GM10266 (cell line): ENCODE data around the gene KRT82.

Source experiments
- DNase-seq: peaks from one replicate; pipeline ENCODE4 v3.0.0; 2012; ENCODE audit errors: extremely low spot score
- TF ChIP-seq, protein P1 (sequence below): IDR thresholded peaks from 2 replicates; pipeline ENCODE4 v1.5.1; 2012; ENCODE audit warnings: mild to moderate bottlenecking, low read depth; ENCODE audit not compliant: control insufficient read depth, insufficient read depth; ENCODE audit errors: missing control alignments

KRT82 gene

DNA sequence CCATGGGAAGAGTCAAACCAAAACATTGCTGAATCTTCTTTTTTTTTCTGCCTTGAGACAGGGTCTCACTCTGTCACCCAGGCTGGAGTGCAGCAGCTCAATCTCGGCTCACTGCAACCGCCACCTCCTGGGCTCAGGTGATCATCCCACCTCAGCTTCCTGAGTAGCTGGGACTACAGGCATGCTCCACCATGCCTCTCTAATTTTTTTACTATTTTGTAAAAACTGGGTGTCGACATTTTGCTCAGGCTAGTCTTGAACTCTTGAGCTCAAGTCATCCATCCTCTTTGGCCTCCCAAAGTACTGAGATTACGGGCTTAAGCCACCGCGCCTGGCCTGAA is 29.5 kb upstream of the KRT82 start:
- no peak for DNase-seq

DNA sequence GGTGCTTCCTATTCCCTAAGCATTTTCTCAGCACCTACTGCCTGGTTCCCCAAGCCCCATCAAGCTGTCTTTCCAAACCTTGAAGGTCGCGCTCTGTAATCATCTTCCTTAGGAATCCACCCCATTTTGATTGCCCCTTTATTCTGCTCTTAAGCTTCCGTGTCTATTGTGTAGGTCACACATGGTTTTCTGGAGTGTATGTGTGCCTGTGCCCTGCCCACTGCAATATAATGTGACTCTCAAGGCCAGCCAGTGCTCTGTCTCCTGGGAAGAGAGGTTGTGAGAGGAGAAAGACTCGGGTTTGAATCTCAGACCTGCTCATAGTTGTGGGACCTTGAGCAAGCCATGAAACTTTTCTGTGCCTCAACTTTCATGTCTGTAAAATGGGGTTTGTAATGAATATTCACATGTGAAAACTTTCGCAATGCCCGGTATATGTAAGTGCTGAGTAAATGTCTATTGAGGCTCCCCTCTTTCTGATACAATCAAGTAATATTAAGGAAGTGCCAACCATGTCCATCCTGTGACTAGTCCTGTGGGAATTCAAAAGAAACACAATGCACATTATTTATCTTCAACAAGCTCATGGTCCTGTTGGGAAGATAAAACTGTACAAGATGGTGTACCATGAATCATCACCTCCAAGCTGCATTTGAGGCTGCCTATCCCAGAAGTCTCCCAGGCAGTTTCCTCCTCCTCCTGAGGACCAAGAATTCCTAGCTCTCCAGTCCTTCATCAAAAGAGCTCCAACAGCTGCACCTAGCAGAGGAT is 28.8 kb upstream of the KRT82 start:
- TF ChIP-seq, protein P1, sequence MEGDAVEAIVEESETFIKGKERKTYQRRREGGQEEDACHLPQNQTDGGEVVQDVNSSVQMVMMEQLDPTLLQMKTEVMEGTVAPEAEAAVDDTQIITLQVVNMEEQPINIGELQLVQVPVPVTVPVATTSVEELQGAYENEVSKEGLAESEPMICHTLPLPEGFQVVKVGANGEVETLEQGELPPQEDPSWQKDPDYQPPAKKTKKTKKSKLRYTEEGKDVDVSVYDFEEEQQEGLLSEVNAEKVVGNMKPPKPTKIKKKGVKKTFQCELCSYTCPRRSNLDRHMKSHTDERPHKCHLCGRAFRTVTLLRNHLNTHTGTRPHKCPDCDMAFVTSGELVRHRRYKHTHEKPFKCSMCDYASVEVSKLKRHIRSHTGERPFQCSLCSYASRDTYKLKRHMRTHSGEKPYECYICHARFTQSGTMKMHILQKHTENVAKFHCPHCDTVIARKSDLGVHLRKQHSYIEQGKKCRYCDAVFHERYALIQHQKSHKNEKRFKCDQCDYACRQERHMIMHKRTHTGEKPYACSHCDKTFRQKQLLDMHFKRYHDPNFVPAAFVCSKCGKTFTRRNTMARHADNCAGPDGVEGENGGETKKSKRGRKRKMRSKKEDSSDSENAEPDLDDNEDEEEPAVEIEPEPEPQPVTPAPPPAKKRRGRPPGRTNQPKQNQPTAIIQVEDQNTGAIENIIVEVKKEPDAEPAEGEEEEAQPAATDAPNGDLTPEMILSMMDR: no peak

More for the DNA sequence above, 29.5 kb upstream of the KRT82 start:
- TF ChIP-seq, protein P1: no peak

DNA sequence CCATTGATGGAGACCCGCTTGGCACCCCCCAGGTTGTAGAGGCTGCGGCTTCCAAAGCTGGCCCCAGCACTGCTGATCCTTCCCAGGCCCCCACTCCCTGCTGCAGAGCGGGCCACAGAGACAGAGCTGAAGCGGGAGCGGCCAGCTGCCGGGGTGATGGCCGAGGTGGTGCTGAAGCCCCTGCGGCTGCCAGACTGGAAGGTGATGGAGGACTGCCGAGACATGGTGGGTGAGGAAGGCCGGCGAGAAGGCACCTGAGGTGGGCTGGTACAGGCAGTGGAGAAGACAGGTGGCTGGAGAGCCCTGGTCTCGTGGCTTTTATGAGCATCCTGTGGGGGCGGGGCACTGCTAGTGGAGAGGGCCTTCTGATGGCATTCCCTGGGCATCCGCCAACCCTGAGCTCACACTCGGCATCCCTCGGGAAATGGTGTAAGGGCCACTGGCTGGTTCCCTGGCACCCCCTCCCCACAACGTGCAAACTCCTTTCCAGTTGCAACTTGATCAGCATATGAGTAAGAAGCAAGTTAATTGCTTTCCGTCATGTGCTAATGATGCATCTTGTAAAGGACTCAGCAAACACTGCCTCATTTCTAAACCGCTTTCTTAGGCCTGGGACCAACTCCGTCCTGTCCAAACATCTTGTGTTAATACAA is 28.1 kb upstream of the KRT82 start, which contains the start of gene KRT75:
TSS of gene KRT75 (minus strand) at position 291 of the 653 bp plus-strand sequence. CDS start at position 224, 67 bp downstream.
- TF ChIP-seq, protein P1: no peak
- no peak for DNase-seq

More for the DNA sequence above, 28.8 kb upstream of the KRT82 start:
- no peak for DNase-seq

DNA sequence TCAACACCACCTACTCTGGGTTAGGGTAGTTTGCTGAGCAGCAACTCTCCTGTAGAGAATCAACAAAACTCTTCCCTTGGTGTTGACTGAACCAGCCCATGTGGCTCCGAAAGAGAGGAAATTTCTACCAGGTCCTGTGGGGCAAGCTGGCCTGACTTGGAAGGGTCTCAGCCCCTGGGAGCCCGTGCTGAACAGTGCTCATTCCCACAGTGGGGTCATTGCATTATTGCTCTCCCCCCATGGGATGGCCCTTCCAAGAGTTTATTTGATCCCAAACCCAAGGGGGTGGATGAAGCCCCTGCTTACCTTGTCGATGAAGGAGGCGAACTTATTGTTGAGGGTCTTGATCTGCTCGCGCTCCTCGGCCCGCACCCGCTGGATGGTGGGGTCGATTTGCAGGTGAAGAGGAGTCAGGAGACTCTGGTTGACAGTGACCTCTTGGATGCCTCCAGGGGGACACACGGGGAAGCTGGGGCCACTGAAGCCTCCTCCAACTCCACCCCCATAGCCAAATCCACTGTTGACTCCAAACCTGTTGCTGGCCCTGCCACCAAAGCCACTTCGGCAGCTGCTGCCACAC is 27.5 kb upstream of the KRT82 start:
- DNase-seq: no peak
- TF ChIP-seq, protein P1: no peak

DNA sequence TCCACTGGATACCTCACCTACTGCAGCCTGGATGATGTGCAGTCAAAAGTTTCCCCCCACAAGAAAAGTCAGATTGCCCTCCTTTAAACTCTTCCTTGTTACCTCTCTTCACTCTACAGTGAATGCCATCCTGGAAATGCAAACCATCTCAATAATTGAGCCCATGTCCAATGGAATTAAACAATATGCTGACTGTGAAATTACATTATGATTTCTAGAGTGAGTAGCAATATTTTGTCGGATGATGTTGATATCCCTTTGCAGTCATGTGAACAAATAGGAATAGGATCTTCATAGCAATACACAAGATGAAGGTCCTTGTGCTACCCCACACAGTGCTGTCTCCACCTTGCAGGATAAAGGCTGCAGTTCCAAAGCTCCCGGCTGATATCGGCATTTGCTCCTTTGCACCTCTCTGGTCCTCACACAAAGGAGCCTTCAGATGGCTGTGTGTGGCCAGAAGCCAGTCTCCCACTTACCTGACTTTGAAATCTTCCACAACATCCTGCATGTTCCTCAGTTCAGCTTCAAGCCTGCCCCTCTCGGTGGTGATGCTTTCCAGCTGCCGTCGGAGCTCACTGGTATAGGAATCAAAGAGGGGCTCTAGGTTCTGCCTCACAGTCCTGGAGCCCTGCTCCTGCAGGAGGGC is 26.5 kb upstream of the KRT82 start:
- DNase-seq: no peak

DNA sequence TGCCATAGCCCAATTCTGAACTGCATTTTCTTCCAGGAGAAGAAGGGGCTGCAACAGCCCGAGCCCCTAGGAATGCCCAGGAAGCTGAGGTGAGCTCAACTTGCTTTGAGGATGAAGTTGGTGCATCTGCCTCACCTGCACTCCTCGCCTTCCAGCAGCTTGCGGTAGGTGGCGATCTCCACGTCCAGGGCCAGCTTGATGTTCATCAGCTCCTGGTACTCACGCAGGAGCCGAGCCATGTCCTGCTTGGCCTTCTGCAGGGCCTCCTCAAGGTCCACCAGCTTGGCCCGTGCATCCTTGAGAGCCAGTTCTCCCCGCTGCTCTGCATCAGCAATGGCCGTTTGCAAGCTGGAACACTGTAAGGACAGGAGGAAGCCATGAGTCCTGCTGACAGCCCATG is 22.0 kb upstream of the KRT82 start:
- TF ChIP-seq, protein P1: no peak
- no peak for DNase-seq

More for the DNA sequence above, 26.5 kb upstream of the KRT82 start:
- TF ChIP-seq, protein P1: no peak
